ENCODE data around the gene TDRD7. TPM values are rescaled to one million over a fixed set of nuclear protein-coding genes. Genes with fewer than 3 reads are reported as not detected.

TDRD7 gene
- total RNA-seq, 1 donor from 2014 or later: 8.1 TPM

DNA sequence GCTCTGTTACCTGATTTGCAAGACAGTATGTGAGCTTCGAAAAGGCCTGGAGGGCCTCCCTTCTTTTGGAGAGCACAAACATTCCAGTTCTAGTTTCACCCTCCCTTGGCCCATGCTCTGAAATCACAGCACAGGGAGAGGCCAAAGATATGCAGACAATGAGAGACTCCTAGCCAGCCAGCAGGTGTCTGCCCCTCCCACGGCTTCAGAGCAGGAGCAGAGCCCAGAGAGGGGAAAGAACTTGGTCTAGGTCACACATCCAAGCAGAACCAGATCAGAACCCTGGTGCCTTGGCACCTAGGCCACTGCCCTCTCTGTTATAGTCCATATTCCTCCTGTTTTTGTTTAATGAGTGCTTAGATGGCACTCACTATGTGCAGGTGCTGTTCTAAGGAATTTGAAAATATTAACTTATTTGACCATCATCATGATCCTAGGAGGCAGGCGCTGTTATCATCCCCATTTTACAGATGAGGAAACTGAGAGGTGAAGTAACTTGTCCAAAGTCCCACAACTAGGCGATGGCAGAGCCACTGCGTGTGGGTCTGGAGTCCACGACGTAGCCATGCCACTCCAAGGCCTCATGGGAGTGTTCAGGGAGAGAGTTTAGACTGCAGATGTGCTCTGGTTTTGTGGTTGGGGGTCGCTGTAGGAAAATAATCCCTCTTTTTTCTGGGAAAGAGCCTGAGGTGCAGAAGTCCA is 116.8 kb downstream of the TDRD7 start:
- peak overlapping the region; percentile 70 for H3K4me2 ChIP-seq
- no peak overlapping the region for H2AFZ ChIP-seq (replicated peaks)
- no peak for TF ChIP-seq EZH2 (IDR thresholded peaks at IDR 0.05)
- no peak for TF ChIP-seq EZH2phosphoT487 (IDR thresholded peaks at IDR 0.05)
- TF ChIP-seq, protein P1, sequence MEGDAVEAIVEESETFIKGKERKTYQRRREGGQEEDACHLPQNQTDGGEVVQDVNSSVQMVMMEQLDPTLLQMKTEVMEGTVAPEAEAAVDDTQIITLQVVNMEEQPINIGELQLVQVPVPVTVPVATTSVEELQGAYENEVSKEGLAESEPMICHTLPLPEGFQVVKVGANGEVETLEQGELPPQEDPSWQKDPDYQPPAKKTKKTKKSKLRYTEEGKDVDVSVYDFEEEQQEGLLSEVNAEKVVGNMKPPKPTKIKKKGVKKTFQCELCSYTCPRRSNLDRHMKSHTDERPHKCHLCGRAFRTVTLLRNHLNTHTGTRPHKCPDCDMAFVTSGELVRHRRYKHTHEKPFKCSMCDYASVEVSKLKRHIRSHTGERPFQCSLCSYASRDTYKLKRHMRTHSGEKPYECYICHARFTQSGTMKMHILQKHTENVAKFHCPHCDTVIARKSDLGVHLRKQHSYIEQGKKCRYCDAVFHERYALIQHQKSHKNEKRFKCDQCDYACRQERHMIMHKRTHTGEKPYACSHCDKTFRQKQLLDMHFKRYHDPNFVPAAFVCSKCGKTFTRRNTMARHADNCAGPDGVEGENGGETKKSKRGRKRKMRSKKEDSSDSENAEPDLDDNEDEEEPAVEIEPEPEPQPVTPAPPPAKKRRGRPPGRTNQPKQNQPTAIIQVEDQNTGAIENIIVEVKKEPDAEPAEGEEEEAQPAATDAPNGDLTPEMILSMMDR (IDR thresholded peaks at IDR 0.05): no peak
- no peak overlapping the region for H3K4me3 ChIP-seq
- DNase-seq (ENCODE audit: low spot score): no peak
- no peaks in the 10 kb centered on the region for H3K36me3 Mint-ChIP-seq
- no peaks in the 10 kb centered on the region for H3K27me3 ChIP-seq
- no peak overlapping the region for H3K9ac ChIP-seq
- H3K4me1 ChIP-seq: peaks cover 21% of the 10 kb centered on the region
- H3K9me3 ChIP-seq (ENCODE audit: low read depth): no peaks in the 10 kb centered on the region
- no peaks in the 10 kb centered on the region for H3K36me3 ChIP-seq
- peaks cover 25% of the 10 kb centered on the region for H3F3A ChIP-seq (ENCODE audit: low read depth)
- H3K27me3 Mint-ChIP-seq (ENCODE audit: insufficient read depth, low read depth): peaks cover 5% of the 10 kb centered on the region
- no peaks in the 10 kb centered on the region for H3K9me3 Mint-ChIP-seq
- H3K27ac Mint-ChIP-seq: no peak overlapping the region
- H3K4me3 Mint-ChIP-seq: no peak overlapping the region
- peaks cover 21% of the 10 kb centered on the region for H3K4me1 Mint-ChIP-seq
- peak overlapping the region; percentile 77 for H3K27ac ChIP-seq
- no peaks in the 10 kb centered on the region for H3K79me2 ChIP-seq (ENCODE audit: low read depth)
- no peaks in the 10 kb centered on the region for H4K20me1 ChIP-seq (ENCODE audit: low read depth)

DNA sequence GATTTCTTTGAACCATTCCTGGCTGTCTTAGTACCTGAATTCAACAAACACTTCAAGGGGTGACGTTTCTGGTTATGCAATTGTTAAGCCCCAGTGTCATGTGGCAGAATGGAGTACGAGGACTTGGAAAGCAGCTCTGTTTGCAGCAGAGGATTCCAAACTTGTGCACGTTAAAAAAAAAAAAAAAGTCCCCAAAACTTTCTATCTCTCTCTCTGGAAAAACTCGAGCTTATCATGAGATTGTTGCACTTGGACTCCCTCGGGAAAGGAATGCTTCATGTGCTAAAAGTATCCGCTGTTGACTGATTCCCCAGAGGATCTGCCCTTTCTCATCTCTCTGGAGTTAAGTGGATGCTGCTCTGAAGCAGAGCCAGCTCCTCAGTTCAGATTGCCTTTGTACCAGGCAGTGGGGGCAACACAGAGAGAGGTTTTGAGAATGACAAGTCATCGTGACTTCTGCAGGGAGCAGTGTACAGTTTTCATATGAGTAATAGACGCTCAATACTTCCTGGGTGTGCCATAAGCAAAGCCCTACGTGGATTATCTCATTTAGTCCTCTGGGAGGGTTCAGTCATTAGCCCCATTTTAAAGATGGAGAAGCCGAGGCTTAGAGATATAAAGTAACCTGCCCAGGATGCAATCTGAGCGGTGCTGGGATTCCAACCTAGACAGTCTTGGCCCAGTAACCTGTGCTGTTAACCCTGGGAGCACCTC is 117.6 kb downstream of the TDRD7 start:
- DNase-seq (ENCODE audit: low spot score): no peak
- H4K20me1 ChIP-seq (ENCODE audit: low read depth): no peaks in the 10 kb centered on the region
- Mint-ChIP-seq H3K36me3 (no peaks in the 10 kb centered on the region), H3K27ac (no peak overlapping the region), H3K9me3 (no peaks in the 10 kb centered on the region), H3K4me1 (peaks cover 21% of the 10 kb centered on the region), H3K27me3 (ENCODE audit: insufficient read depth, low read depth) (peaks cover 5% of the 10 kb centered on the region), H3K4me3 (no peak overlapping the region)
- no peak overlapping the region for H3K4me2 ChIP-seq
- H3K27ac ChIP-seq: no peak overlapping the region
- peaks cover 21% of the 10 kb centered on the region for H3K4me1 ChIP-seq
- H3K27me3 ChIP-seq: no peaks in the 10 kb centered on the region
- TF ChIP-seq EZH2phosphoT487 (IDR thresholded peaks at IDR 0.05) (no peak), EZH2 (IDR thresholded peaks at IDR 0.05) (no peak)
- TF ChIP-seq, protein P1 (IDR thresholded peaks at IDR 0.05): no peak
- no peak overlapping the region for H3K9ac ChIP-seq
- H2AFZ ChIP-seq (replicated peaks): no peak overlapping the region
- no peaks in the 10 kb centered on the region for H3K9me3 ChIP-seq (ENCODE audit: low read depth)
- no peaks in the 10 kb centered on the region for H3K36me3 ChIP-seq
- no peak overlapping the region for H3K4me3 ChIP-seq
- H3F3A ChIP-seq (ENCODE audit: low read depth): peaks cover 25% of the 10 kb centered on the region
- H3K79me2 ChIP-seq (ENCODE audit: low read depth): no peaks in the 10 kb centered on the region

DNA sequence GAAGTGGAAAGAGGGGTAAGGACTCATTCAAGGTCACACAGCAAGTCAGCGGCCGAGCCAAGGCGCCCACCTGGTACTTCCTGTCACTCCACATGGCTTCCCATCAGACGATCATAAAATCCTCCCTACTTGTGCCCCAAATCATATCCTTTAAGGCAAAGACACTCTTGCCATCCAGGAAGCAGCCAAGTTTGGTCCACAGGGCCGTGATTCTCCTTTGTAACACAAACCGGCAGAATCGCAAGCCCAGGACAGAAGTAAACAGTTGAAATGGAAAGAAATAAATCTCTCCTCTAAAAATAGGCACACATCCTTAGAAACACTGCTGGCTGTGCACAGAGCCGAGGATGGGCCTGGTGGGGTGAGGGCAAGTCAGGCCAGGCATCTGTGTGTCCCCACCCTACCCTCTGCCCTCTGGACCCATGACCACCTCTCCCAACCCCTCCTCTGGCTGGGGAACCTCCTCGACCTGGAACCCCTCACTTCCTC is 120.0 kb downstream of the TDRD7 start:
- Mint-ChIP-seq H3K27ac (peak overlapping the region; percentile 34), H3K36me3 (no peaks in the 10 kb centered on the region), H3K4me1 (peaks cover 26% of the 10 kb centered on the region), H3K9me3 (no peaks in the 10 kb centered on the region), H3K27me3 (ENCODE audit: insufficient read depth, low read depth) (peaks cover 4% of the 10 kb centered on the region), H3K4me3 (no peak overlapping the region)
- H3K36me3 ChIP-seq: no peaks in the 10 kb centered on the region
- no peaks in the 10 kb centered on the region for H3K9me3 ChIP-seq (ENCODE audit: low read depth)
- H3K9ac ChIP-seq: no peak overlapping the region
- no peak overlapping the region for H3K27ac ChIP-seq
- H3K79me2 ChIP-seq (ENCODE audit: low read depth): no peaks in the 10 kb centered on the region
- H3K27me3 ChIP-seq: no peaks in the 10 kb centered on the region
- H4K20me1 ChIP-seq (ENCODE audit: low read depth): no peaks in the 10 kb centered on the region
- TF ChIP-seq EZH2 (IDR thresholded peaks at IDR 0.05) (no peak), EZH2phosphoT487 (IDR thresholded peaks at IDR 0.05) (no peak)
- TF ChIP-seq, protein P1 (IDR thresholded peaks at IDR 0.05): no peak
- H2AFZ ChIP-seq (replicated peaks): no peak overlapping the region
- peaks cover 19% of the 10 kb centered on the region for H3K4me1 ChIP-seq
- H3F3A ChIP-seq (ENCODE audit: low read depth): peaks cover 23% of the 10 kb centered on the region
- no peak for DNase-seq (ENCODE audit: low spot score)
- H3K4me3 ChIP-seq: no peak overlapping the region
- no peak overlapping the region for H3K4me2 ChIP-seq

Data from neural progenitor cell (in vitro differentiated cells).